ENCODE measurements around the gene MLYCD.

The MLYCD gene

GRCh38 chr16:83958137-83958845 is 59.4 kb downstream of the MLYCD start:
- DNase-seq, result no peak

GRCh38 chr16:83958846-83959565 is 60.1 kb downstream of the MLYCD start:
- no peak for DNase-seq

DNA sequence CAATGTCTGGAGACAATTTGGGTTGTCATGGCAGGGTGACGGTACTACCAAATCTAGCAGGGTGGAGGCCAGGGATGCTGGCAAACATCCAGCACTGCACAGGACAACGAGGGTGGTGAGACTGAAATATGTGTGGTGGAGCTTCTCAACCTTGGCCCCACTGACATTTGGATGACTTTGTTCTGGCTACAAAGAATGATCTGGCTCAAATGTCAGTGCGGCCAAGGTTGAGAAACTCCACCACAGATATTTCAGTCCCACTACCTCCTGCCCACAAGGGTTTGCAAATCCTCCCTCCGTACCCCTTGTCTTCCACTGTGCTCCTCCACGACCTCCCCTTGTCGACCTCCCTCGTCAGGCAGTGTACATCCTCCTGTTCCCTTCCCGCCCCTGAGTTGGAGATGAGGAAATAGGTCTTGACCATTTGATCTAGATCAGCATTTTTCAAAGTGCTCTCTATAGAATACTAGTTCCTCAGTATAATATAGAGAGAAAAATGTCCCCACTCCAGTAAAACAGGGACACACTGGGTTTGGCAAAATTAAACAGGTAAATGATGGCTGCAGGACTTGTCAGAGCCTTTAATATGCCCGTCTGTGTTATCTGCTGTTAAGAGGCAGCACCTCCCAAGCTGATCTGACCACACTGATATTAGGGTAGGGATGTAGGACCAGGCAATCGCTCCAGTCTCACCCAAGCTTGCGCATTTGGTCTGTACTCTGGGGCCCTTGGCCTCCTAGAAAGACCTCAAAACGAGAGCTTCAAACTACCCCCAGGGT is 60.9 kb downstream of the MLYCD start:
- DNase-seq, result no peak

GRCh38 chr16:83960521-83961249 is 61.8 kb downstream of the MLYCD start:
- DNase-seq, result no peak

GRCh38 chr16:83961591-83961990 is 62.7 kb downstream of the MLYCD start:
- DNase-seq, result no peak

GRCh38 chr16:83963277-83964119 is 64.6 kb downstream of the MLYCD start:
- DNase-seq, result no peak

DNA sequence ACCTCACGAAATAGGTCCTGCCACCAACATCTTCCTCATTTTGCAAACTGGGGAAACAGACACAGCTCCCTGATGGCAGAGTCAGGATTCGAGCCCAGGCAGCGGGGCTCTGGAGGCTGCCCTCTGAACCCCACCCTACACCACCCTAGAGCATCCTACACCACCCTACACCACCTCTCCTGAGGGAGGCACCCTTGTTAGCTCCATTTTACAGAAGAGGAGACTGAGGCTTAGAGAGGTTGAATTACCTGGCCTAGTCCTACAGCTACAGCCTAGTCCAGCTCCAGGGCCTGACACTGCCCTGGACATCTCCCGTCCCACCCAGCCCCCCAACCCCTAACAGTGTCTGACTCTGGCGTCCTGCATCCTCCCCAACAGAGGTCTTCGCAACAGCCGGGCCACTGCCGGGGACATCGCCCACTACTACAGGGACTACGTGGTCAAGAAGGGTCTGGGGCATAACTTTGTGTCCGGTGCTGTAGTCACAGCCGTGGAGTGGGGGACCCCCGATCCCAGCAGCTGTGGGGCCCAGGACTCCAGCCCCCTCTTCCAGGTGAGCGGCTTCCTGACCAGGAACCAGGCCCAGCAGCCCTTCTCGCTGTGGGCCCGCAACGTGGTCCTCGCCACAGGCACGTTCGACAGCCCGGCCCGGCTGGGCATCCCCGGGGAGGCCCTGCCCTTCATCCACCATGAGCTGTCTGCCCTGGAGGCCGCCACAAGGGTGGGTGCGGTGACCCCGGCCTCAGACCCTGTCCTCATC is 65.9 kb downstream of the MLYCD start:
- no peak for DNase-seq

DNA sequence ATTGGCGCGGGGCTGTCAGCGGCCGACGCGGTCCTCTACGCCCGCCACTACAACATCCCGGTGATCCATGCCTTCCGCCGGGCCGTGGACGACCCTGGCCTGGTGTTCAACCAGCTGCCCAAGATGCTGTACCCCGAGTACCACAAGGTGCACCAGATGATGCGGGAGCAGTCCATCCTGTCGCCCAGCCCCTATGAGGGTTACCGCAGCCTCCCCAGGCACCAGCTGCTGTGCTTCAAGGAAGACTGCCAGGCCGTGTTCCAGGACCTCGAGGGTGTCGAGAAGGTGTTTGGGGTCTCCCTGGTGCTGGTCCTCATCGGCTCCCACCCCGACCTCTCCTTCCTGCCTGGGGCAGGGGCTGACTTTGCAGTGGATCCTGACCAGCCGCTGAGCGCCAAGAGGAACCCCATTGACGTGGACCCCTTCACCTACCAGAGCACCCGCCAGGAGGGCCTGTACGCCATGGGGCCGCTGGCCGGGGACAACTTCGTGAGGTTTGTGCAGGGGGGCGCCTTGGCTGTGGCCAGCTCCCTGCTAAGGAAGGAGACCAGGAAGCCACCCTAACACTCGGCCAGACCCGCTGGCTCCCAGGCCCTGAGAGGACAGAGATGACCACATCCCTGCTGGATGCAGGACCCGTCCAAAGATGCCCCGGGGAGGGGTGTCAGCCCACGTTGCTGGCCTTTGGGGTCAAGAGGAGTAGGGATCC is 66.7 kb downstream of the MLYCD start:
- no peak for DNase-seq

GRCh38 chr16:83966153-83966696 is 67.3 kb downstream of the MLYCD start:
- DNase-seq, result no peak

DNA sequence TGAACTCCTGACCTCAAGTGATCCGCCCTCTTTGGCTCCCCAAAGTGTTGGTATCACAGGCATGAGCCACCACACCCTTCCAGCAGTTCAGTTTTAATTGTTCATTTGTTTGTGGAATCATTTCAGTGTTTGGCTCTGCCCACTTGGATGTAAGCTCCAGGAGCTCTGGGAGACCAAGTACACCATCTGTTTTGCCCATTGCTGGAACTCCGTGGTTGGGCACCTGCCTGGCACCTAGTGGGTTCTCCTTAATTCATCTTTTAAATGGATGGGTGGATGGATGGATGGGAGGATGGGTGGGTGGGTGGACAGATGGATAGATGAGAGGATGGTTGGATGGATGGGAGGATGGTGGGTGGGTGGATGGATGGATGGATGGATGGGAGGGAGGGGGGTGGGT is 68.2 kb downstream of the MLYCD start:
- DNase-seq, result no peak

DNA sequence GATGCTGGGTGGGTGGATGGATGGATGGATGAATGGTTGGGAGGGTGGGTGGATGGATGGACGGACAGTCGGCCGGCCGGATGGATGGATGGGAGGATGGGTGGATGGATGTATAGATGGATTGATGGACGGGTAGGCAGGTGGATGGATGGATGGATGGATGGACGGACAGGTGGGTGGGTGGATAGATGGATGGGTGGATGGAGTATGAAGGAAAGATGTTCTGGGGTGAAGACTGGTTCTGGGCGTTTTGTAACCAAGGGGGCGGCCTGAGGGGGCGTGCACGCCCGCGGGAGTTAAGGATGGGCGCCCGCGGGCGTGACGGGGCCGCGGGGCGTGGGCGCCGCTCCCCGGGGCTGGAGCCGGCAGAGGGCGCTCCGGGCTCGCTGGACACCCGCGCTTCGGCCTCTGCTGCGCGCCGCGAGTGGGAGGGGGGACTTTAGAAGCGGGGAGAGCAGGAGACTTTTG is 69.0 kb downstream of the MLYCD start, which contains the start of gene NECAB2:
Gene NECAB2, plus strand, starts transcription at position 407 of the 468 bp plus-strand sequence. CDS start 405 bp downstream, outside the sequence.
- DNase-seq, result peak; percentile 60

DNA sequence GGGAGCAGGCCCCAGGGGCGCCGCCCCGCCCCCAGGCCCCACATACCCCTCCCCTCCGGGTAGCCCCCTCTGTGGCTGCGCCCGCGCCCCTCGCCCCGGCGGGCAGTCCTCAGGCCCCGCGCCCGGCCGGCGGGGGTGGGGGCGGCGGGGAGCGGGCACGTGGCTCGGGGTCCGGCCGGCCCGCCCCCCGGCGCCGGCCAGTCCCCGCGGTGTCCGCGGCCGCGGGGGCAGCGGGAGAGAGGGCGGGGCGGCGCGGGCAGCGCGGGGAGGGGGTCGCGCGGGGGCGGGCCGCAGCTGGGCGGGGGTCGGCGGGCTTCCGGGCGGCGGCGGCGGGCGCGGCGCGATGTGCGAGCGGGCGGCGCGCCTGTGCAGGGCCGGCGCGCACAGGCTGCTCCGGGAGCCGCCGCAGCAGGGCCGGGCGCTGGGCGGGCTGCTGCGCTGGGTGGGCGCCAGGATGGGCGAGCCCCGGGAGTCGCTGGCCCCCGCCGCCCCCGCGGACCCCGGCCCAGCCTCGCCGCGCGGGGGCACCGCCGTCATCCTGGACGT is 69.5 kb downstream of the MLYCD start:
- peak; percentile 35 for DNase-seq

- no peak for DNase-seq
Measured at GRCh38 chr16:83968891-83969649, 70.2 kb downstream of the MLYCD start.

DNA sequence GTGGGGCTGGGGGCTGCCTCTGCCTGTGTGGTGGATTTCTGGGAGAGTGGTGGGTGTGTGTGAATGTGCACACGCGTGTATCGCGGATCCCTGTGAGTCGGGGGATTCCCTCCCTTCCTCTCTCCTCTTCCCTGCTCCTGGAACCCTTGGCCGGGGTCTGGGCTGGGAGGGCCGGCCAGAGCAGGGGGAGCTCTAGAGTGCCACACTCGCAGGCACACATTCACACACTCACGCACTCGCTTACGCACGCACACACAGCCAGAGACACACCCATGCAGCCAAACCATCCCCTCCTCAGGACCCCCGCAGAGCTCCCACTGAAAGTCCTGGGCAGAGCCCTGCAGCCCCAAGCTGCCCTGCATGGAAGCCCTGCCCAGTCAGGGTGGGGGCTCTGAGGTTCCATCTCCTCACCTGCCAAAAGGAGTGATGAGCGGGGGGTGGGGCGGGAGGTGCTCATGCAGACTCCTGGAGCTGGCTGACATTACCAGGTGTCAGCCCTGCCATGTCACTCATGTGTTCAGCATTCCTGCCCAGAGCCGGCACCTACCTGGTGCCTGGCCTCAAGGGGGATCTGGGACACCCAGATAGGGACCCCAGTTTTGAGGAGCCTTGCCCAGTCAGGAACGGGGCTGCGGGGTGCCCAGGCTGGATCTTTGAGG is 71.0 kb downstream of the MLYCD start:
- DNase-seq, result peak; percentile 50

DNA sequence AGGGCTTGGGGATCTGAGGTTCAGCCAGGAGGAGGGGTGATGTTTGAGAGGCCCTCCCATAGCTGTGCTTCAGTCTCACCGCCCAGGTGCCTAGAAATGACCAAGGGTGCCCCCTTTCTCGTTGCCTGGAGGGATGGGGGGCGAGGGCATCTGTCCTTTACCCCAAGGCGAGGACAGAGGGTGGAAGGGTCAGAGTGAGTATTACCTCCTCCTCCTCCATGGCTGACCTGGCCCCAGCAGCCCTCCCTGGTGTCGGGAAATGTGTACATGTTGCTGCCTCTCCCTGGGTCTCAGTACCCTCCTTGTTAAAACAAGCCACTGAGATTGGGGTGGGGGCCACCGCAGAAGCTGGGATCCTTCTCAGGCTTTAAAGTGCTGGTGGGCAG is 71.5 kb downstream of the MLYCD start:
- no peak for DNase-seq

GRCh38 chr16:83971165-83972130 is 72.5 kb downstream of the MLYCD start:
- peak; percentile 10 for DNase-seq
